DND-41 (cell line): Measurements from ENCODE around the gene PROB1.
"Not testable (repeated sequence)": the region's sequence is repeated elsewhere in the genome, so short reads cannot be mapped to it uniquely, and the experiment has no call there.

Experiments
- ATAC-seq: fragments of 200-7000 bp; cut with Tn5 transposase; 3 replicates; pipeline ENCODE4 v1.9.1; 2021; ENCODE audit warnings: low read depth; ENCODE audit not compliant: insufficient read depth
- DNase-seq: peaks from one replicate; pipeline ENCODE4 v3.0.0-alpha.2; 2020
- H2AFZ ChIP-seq: 2 replicates; pipeline ENCODE4 v1.6.0; 2012; ENCODE audit warnings: low read depth, low read length
- H3K27ac ChIP-seq: 2 replicates; pipeline ENCODE4 v1.5.1; 2012; ENCODE audit warnings: low read length, inconsistent platforms
- H3K27me3 ChIP-seq: fragments of 200-600 bp; sonication (generic); 2 replicates; pipeline ENCODE4 v1.6.0; 2012; ENCODE audit warnings: low read length, mild to moderate bottlenecking, inconsistent platforms; ENCODE audit not compliant: insufficient read depth, poor library complexity
- H3K36me3 ChIP-seq: 2 replicates; pipeline ENCODE4 v1.5.1; 2012; ENCODE audit warnings: low read length, inconsistent platforms; ENCODE audit not compliant: insufficient read depth
- H3K4me1 ChIP-seq: 2 replicates; pipeline ENCODE4 v1.5.1; 2012; ENCODE audit warnings: mild to moderate bottlenecking, low read length; ENCODE audit not compliant: insufficient read depth
- H3K4me2 ChIP-seq: 2 replicates; pipeline ENCODE4 v1.6.0; 2012; ENCODE audit warnings: mild to moderate bottlenecking, moderate library complexity, low read length, inconsistent platforms; ENCODE audit not compliant: insufficient read depth
- H3K4me3 ChIP-seq, 2 experiments: fragments of 200-600 bp in 1 of 2; shearing (Covaris generic) in 1 of 2; 2 replicates each; pipeline ENCODE4 v1.5.1; 2012 to 2016; ENCODE audit warnings: inconsistent platforms in 2 of 2, low read length in 2 of 2, mild to moderate bottlenecking in 2 of 2, low read depth in 1 of 2, moderate library complexity in 1 of 2
- H3K79me2 ChIP-seq: 2 replicates; pipeline ENCODE4 v1.6.0; 2012; ENCODE audit warnings: low read length, inconsistent platforms; ENCODE audit not compliant: insufficient read depth
- H3K9ac ChIP-seq: 2 replicates; pipeline ENCODE4 v1.6.0; 2012; ENCODE audit warnings: low read depth, mild to moderate bottlenecking, inconsistent platforms, low read length, moderate library complexity
- H3K9me3 ChIP-seq: 2 replicates; pipeline ENCODE4 v1.5.1; 2012; ENCODE audit warnings: low read length, moderate library complexity, mild to moderate bottlenecking, inconsistent platforms; ENCODE audit not compliant: insufficient read depth, severe bottlenecking
- H4K20me1 ChIP-seq: 2 replicates; pipeline ENCODE4 v1.6.0; 2012; ENCODE audit warnings: low read length; ENCODE audit not compliant: insufficient read depth
- CTCF ChIP-seq: IDR thresholded peaks from 2 replicates; pipeline ENCODE4 v1.5.1; 2012; ENCODE audit warnings: borderline replicate concordance, low read length, moderate library complexity, mild to moderate bottlenecking; ENCODE audit not compliant: poor library complexity, severe bottlenecking; ENCODE audit errors: extremely low read depth
- EZH2 ChIP-seq: IDR thresholded peaks from 3 replicates; pipeline ENCODE4 v1.6.1; 2012; ENCODE audit warnings: borderline replicate concordance, low read depth, mild to moderate bottlenecking, moderate library complexity, low read length, inconsistent platforms; ENCODE audit not compliant: severe bottlenecking

PROB1 gene

GRCh38 chr5:139358064-139358463 is 36.8 kb downstream of the PROB1 start:
- Histone ChIP-seq H4K20me1 (peaks cover 89% of the 10 kb centered on the region), H3K4me2 (no peak overlapping the region), H3K9me3 (no peaks in the 10 kb centered on the region), H3K9ac (no peak overlapping the region), H3K79me2 (peaks cover 100% of the 10 kb centered on the region), H3K36me3 (peaks cover 56% of the 10 kb centered on the region), H3K27me3 (no peaks in the 10 kb centered on the region), H3K4me1 (no peaks in the 10 kb centered on the region), H2AFZ (no peak overlapping the region), H3K27ac (no peak overlapping the region), H3K4me3 (no peak overlapping the region)
- DNase-seq (no peak), ATAC-seq (no peak)
- TF ChIP-seq CTCF = no peak

- not testable (repeated sequence) for DNase-seq, H3K9me3 ChIP-seq, H3K4me2 ChIP-seq, H2AFZ ChIP-seq, H3K4me1 ChIP-seq, H3K4me3 ChIP-seq, H3K9ac ChIP-seq, ATAC-seq, H3K27ac ChIP-seq, H3K27me3 ChIP-seq
- Histone ChIP-seq H3K36me3 (peaks cover 54% of the 10 kb centered on the region), H4K20me1 (peaks cover 91% of the 10 kb centered on the region), H3K79me2 (peaks cover 100% of the 10 kb centered on the region)
Observed at GRCh38 chr5:139355900-139356299, 39.0 kb downstream of the PROB1 start.

GRCh38 chr5:139354186-139354585 is 40.7 kb downstream of the PROB1 start:
- no peak for DNase-seq
- no peaks in the 10 kb centered on the region for H3K4me1 ChIP-seq
- H3K27me3 ChIP-seq = no peaks in the 10 kb centered on the region
- no peak for TF ChIP-seq CTCF
- no peak for TF ChIP-seq EZH2
- H3K79me2 ChIP-seq = peaks cover 100% of the 10 kb centered on the region
- no peak overlapping the region for H2AFZ ChIP-seq
- no peak overlapping the region for H3K4me3 ChIP-seq
- no peaks in the 10 kb centered on the region for H3K9me3 ChIP-seq
- peaks cover 49% of the 10 kb centered on the region for H3K36me3 ChIP-seq
- H3K9ac ChIP-seq = no peak overlapping the region
- no peak overlapping the region for H3K4me2 ChIP-seq
- ATAC-seq = no peak
- H4K20me1 ChIP-seq = peaks cover 87% of the 10 kb centered on the region
- no peak overlapping the region for H3K27ac ChIP-seq

GRCh38 chr5:139347863-139348262 is 47.0 kb downstream of the PROB1 start:
- H3K27me3 ChIP-seq, H3K9me3 ChIP-seq, ATAC-seq, H3K27ac ChIP-seq, H3K4me3 ChIP-seq, H2AFZ ChIP-seq, DNase-seq, H3K9ac ChIP-seq: not testable (repeated sequence)
- Histone ChIP-seq H3K79me2 (peaks cover 100% of the 10 kb centered on the region), H3K4me1 (peaks cover 38% of the 10 kb centered on the region), H4K20me1 (peaks cover 87% of the 10 kb centered on the region), H3K4me2 (0 out of 2 replicates have a peak overlapping the region, but pooled peaks have one; percentile 2), H3K36me3 (peaks cover 52% of the 10 kb centered on the region)

GRCh38 chr5:139345442-139345841 is 49.5 kb downstream of the PROB1 start:
- H3K27ac ChIP-seq, H3K27me3 ChIP-seq, DNase-seq, H3K9me3 ChIP-seq, ATAC-seq, H3K4me3 ChIP-seq, H3K9ac ChIP-seq, H2AFZ ChIP-seq: not testable (repeated sequence)
- peaks cover 74% of the 10 kb centered on the region for H4K20me1 ChIP-seq
- H3K4me1 ChIP-seq = peaks cover 49% of the 10 kb centered on the region
- peaks cover 40% of the 10 kb centered on the region for H3K36me3 ChIP-seq
- H3K4me2 ChIP-seq = peak overlapping the region; percentile 95; the same call in 1 of the 2 replicates
- H3K79me2 ChIP-seq = peaks cover 92% of the 10 kb centered on the region
